Fibroblast of peridontal ligament (primary cell): ENCODE results near the gene NPY.
"Not testable (repeated sequence)": the region's sequence is repeated elsewhere in the genome, so short reads cannot be mapped to it uniquely, and the experiment has no call there.

ENCODE experiments used
- DNase-seq: peaks from one replicate; pipeline ENCODE4 v3.0.0-alpha.2; 2010; ENCODE audit errors: extremely low read depth

NPY gene

GRCh38 chr7:24283897-24284698 is at the start of gene NPY:
Gene NPY (plus strand): TSS chr7:24284190. CDS start chr7:24285241, 1,051 bp downstream.
- no peak for DNase-seq

GRCh38 chr7:24239260-24239659 is 44.7 kb upstream of the NPY start:
- no peak for DNase-seq

GRCh38 chr7:24241206-24241605 is 42.8 kb upstream of the NPY start:
- no peak for DNase-seq

DNA sequence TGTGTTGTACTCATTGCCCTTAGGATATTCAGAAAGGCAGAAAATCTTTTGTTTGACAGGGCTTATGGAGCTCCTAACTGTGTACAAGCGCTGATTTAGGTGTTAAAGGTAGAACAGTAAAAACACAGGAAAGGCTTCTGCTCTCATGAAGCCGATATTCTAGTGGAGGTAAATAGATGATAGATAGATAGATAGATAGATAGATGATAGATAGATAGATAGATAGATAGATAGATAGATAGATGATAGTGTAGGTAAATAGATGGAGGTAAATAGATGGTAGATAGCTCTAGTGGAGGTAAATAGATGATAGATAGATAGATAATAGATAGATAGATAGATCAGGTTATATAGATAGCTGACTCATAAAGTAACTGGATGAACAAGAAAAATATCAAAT is 39.4 kb upstream of the NPY start:
- no peak for DNase-seq

GRCh38 chr7:24245362-24245761 is 38.6 kb upstream of the NPY start:
- peak; percentile 1 for DNase-seq

DNA sequence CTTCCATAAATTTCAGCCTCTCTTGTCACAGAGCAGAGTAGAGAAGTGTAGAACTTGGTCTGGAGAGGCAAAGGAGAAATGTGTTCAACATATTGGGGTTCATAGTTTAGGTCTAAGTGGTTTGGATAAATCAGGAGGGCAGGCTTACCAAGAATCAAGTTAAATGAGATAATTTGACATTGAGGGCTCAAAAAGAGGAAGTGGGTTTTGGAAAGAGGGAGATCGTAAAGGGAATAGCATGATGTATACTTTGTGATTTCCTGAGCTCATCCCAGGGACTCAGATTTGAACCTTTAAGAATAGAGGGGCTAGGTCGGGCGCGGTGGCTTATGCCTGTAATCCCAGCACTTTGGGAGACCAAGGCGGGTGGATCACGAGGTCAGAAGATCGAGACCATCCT is 34.7 kb upstream of the NPY start:
- DNase-seq: no peak

DNA sequence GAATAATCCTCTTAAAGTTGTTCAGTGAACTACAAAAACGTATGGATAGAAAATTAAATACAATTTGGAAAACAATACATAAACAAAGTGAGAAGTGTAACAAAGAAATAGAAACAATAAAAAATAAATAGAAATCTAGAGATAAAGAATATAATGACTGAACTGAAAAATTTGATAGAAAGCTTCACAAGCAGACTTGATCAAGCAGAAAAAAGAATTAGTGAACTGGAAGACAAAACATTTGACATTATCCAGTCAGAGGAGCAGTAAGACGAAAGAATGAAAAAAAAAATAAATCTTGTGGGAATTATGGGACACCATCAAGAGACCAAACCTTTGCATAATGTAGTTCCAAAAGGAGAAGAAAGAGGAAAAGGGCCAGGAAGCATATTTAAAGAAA is 32.4 kb upstream of the NPY start:
- DNase-seq: no peak

GRCh38 chr7:24255139-24255538 is 28.9 kb upstream of the NPY start:
- DNase-seq: no peak

DNA sequence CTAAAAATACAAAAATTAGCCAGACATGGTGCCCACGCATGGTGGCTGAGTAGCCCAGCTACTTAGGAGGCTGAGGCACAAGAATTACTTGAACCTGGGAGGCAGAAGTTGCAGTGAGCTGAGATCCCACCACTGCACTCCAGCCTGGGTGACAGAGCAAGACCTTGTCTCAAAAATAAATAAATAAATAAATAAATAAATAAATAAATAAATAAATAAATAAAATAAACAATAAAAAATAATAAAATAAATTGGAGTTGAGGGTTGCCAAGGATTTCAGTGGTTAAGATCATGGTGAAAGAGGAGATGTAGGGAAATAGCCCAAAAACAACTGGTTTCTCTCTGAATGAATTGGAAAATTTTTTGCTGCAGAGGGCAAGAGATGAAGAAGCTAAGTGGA is 25.7 kb upstream of the NPY start:
- not testable (repeated sequence) for DNase-seq

DNA sequence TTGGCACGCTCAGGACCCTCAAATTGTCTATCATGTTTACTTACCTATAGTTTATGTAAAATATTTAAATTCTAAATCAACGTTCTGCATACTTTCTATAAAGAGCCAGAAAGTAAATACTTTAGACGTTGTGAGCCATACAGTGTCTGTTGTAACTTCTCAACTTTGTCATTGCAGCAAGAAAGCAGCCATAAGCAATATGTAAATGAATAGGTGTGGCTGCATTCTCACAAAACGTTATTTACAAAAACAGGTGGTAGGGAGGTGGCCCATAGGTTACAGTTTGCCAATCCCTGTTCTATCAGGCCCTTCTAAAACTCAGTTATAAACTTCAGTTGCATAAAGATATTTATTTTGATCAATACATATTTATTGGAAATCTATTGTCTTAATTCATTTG is 12.1 kb upstream of the NPY start:
- no peak for DNase-seq

- no peak for DNase-seq
These were observed 4.5 kb upstream of the NPY start for GRCh38 chr7:24279512-24279911.

DNA sequence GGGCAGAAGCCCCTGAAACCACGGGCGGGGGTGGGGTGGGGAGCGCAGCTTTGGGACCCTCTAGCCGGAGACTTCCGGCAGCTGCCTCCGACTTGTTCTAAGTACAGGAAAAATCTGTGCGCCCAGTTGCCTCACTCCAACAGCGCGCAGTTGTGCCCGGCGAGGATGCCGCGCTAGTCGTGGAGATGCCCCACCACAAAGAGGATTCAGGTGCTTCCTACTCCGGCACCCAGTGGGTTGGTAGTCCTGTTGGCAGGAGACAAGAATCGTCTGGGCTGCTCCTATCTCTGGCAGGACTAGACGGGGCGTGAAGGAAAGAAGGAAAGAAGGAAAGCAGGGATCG is 465 bp upstream of the NPY start:
- DNase-seq: no peak

- no peak for DNase-seq
These were observed 913 bp downstream of the NPY start for GRCh38 chr7:24284699-24285506.

DNA sequence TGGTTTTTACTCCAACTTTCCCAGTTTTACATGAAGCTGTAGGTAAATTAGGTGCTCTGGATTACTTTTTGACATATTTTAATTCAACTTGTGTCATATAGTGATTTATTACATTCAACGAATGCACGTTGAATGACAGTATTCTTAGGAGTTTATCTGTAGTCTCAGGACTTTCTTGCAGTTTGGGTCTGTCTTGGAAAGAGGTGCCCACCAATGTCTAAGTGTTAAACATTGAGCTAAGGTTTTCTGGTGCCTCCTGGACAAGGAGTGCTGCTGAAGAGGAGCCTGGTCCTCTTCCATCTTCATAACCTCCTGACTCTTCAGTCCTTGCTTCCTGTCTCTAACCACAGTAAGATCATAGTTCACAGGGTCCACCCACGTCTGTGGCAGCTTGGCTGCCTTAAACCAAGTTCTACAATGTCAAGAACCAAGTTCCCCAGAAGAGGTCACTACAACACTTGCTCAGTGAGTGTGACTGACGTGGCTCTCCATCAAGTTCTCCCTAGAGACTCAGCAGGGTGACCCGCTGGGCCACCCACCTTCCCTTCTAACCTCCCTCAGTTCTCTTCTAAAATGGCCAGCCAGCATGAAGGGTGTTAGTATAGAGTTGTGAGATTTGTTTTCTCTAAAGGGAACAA is 6.1 kb downstream of the NPY start:
- DNase-seq: peak; percentile 10

DNA sequence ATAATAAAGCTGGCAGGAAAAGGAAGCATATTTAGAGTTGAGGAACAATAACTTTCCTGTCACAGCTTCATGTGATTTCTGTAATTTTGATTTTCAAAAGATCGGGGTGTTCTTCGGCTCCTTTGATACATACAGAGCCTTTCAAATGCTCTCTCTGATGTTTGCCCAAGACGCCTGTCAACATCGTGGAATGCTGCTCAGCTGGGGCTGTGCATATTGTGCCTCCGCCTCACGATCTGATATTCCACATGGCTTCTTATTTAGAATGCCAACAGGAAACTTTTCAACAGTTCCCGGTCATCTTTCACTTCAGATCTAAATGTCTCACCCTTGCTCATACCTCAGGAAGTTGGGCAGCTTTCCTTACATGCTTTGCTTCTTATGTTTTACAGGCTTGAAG is 7.3 kb downstream of the NPY start:
- DNase-seq: no peak

- DNase-seq: no peak
These were observed 13.4 kb downstream of the NPY start for GRCh38 chr7:24297362-24297761.

- no peak for DNase-seq
These were observed 14.7 kb downstream of the NPY start for GRCh38 chr7:24298696-24299095.

DNA sequence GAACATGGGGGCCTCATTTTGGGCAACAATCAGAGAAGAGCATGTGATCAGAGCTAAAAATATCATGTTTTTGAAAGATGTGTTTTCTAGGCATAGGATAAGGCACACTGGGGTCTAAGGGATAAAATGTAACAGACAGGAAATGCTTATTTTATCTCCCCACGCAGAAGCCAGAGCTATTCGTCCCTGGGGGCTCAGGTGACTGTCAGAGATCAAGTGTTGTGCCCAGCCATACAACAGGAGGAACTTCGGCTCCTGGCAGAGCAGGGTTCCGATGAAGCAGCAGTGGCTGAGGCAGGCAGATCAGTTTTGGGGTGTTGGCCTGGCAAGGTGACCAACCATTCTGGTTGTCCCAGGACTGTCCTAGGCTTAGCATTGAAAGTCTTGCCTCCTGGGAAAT is 15.2 kb downstream of the NPY start:
- DNase-seq: no peak

GRCh38 chr7:24301703-24302102 is 17.7 kb downstream of the NPY start:
- DNase-seq: no peak

GRCh38 chr7:24304494-24305095 is 20.6 kb downstream of the NPY start:
- DNase-seq: no peak

- DNase-seq: no peak
These were observed 23.3 kb downstream of the NPY start for GRCh38 chr7:24307326-24307725.

DNA sequence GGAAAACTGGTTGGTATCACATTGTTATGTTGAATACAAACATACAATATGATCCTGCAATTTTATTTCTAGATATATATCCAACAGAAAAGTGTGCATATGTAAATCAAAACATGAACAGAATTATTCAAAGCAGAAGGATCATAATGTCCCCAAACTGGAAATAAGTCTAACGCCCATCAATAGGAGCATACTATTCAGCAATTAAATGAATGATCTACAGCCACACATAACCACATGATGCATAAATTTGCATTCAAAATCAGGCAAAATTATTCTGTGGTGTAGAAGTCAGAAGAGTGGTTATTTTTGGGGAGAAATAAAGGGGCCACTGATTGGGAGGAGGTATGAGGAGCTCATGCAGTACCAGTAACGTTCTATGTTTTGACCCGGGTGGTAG is 28.6 kb downstream of the NPY start:
- no peak for DNase-seq
